Measurements from ENCODE around the gene VAV2. TPM values are rescaled to one million over a fixed set of nuclear protein-coding genes. Genes with fewer than 3 reads are reported as not detected.

Gene VAV2
- total RNA-seq, 1 experiment from 2014 or later, result 9.7 TPM

GRCh38 chr9:133843250-133843649, 148.9 kb downstream of the VAV2 start:
- POLR2A ChIA-PET (ENCODE audit: unreplicated experiment), result no interaction called here

GRCh38 chr9:133842721-133843227, 149.3 kb downstream of the VAV2 start:
- H3K27me3 ChIP-seq (ENCODE audit: low read length), result no peaks in the 10 kb centered on the region
- ChIA-PET CTCF (no interaction called here), POLR2A (ENCODE audit: unreplicated experiment) (no interaction called here)
- no TSS peak for BruUV-seq (replicated peaks)
- H3K4me3 ChIP-seq (ENCODE audit: low read length), result no peak overlapping the region
- H3K36me3 ChIP-seq (ENCODE audit: low read depth, low read length), result no peaks in the 10 kb centered on the region
- no peaks in the 10 kb centered on the region for H3K9me3 ChIP-seq (ENCODE audit: low read length)
- H3K4me2 ChIP-seq (ENCODE audit: low read length), result no peak overlapping the region
- H3K9me2 ChIP-seq (replicated peaks; ENCODE audit: low read length), result no peaks in the 10 kb centered on the region
- intact Hi-C loops (cut with micrococcal nuclease), result no loop called here
- TF ChIP-seq CTCF (conservative IDR thresholded peaks at IDR 0.05; ENCODE audit: low read depth, low read length), result no peak
- no peak for TF ChIP-seq EZH2phosphoT487 (IDR thresholded peaks at IDR 0.05; ENCODE audit: borderline replicate concordance, low read length)
- no peak for TF ChIP-seq EZH2 (IDR thresholded peaks at IDR 0.05; ENCODE audit: low read length, unreplicated experiment)
- H3K79me2 ChIP-seq (ENCODE audit: low read length), result no peaks in the 10 kb centered on the region
- H3K4me1 ChIP-seq (ENCODE audit: insufficient read depth, low read length), result no peaks in the 10 kb centered on the region
- H2AFZ ChIP-seq (ENCODE audit: low read length), result no peak overlapping the region
- H4K20me1 ChIP-seq (ENCODE audit: low read length), result no peaks in the 10 kb centered on the region
- no peak overlapping the region for H3K9ac ChIP-seq (ENCODE audit: low read length)
- ATAC-seq, result no peak
- H3F3A ChIP-seq (ENCODE audit: low read length, unreplicated experiment), result no peaks in the 10 kb centered on the region
- no peak overlapping the region for H3K27ac ChIP-seq (ENCODE audit: low read length)
- no peak for DNase-seq

More at GRCh38 chr9:133843250-133843649, 148.9 kb downstream of the VAV2 start:
- CTCF ChIA-PET, result no interaction called here
- no peak overlapping the region for H3K4me3 ChIP-seq (ENCODE audit: low read length)
- H3K27me3 ChIP-seq (ENCODE audit: low read length), result no peaks in the 10 kb centered on the region
- H3K4me2 ChIP-seq (ENCODE audit: low read length), result no peak overlapping the region
- H3K36me3 ChIP-seq (ENCODE audit: low read depth, low read length), result no peaks in the 10 kb centered on the region
- no peaks in the 10 kb centered on the region for H4K20me1 ChIP-seq (ENCODE audit: low read length)
- H3K9me2 ChIP-seq (replicated peaks; ENCODE audit: low read length), result no peaks in the 10 kb centered on the region
- H2AFZ ChIP-seq (ENCODE audit: low read length), result no peak overlapping the region
- DNase-seq (no peak), ATAC-seq (no peak)
- intact Hi-C loops (cut with micrococcal nuclease), result no loop called here
- BruUV-seq (replicated peaks), result no TSS peak
- no peak overlapping the region for H3K9ac ChIP-seq (ENCODE audit: low read length)
- H3K79me2 ChIP-seq (ENCODE audit: low read length), result no peaks in the 10 kb centered on the region
- H3K9me3 ChIP-seq (ENCODE audit: low read length), result no peaks in the 10 kb centered on the region
- no peak for TF ChIP-seq EZH2phosphoT487 (IDR thresholded peaks at IDR 0.05; ENCODE audit: borderline replicate concordance, low read length)
- TF ChIP-seq EZH2 (IDR thresholded peaks at IDR 0.05; ENCODE audit: low read length, unreplicated experiment), result no peak
- TF ChIP-seq CTCF (conservative IDR thresholded peaks at IDR 0.05; ENCODE audit: low read depth, low read length), result no peak
- no peaks in the 10 kb centered on the region for H3F3A ChIP-seq (ENCODE audit: low read length, unreplicated experiment)
- no peaks in the 10 kb centered on the region for H3K4me1 ChIP-seq (ENCODE audit: insufficient read depth, low read length)
- no peak overlapping the region for H3K27ac ChIP-seq (ENCODE audit: low read length)

GRCh38 chr9:133842174-133842573, 149.9 kb downstream of the VAV2 start:
- ATAC-seq, result no peak
- no peak overlapping the region for H2AFZ ChIP-seq (ENCODE audit: low read length)
- TF ChIP-seq EZH2 (IDR thresholded peaks at IDR 0.05; ENCODE audit: low read length, unreplicated experiment), result no peak
- TF ChIP-seq CTCF (conservative IDR thresholded peaks at IDR 0.05; ENCODE audit: low read depth, low read length), result no peak
- TF ChIP-seq EZH2phosphoT487 (IDR thresholded peaks at IDR 0.05; ENCODE audit: borderline replicate concordance, low read length), result no peak
- CTCF ChIA-PET, result no interaction called here
- intact Hi-C loops (cut with micrococcal nuclease), result no loop called here
- H4K20me1 ChIP-seq (ENCODE audit: low read length), result no peaks in the 10 kb centered on the region
- POLR2A ChIA-PET (ENCODE audit: unreplicated experiment), result no interaction called here
- no peaks in the 10 kb centered on the region for H3F3A ChIP-seq (ENCODE audit: low read length, unreplicated experiment)
- no peak for DNase-seq
- no peak overlapping the region for H3K4me2 ChIP-seq (ENCODE audit: low read length)
- H3K27ac ChIP-seq (ENCODE audit: low read length), result no peak overlapping the region
- H3K9me2 ChIP-seq (replicated peaks; ENCODE audit: low read length), result no peaks in the 10 kb centered on the region
- no peaks in the 10 kb centered on the region for H3K27me3 ChIP-seq (ENCODE audit: low read length)
- no peaks in the 10 kb centered on the region for H3K36me3 ChIP-seq (ENCODE audit: low read depth, low read length)
- no peaks in the 10 kb centered on the region for H3K9me3 ChIP-seq (ENCODE audit: low read length)
- H3K4me1 ChIP-seq (ENCODE audit: insufficient read depth, low read length), result no peaks in the 10 kb centered on the region
- no peak overlapping the region for H3K4me3 ChIP-seq (ENCODE audit: low read length)
- no peak overlapping the region for H3K9ac ChIP-seq (ENCODE audit: low read length)
- no TSS peak for BruUV-seq (replicated peaks)
- no peaks in the 10 kb centered on the region for H3K79me2 ChIP-seq (ENCODE audit: low read length)
